Stimulated activated CD4-positive, alpha-beta T cell treated with anti-CD3 and anti-CD28 coated beads, Interleukin-12 subunit alpha, Interleukin-12 subunit beta, amount 100 ng/mL, for 4 hours (primary cell): ENCODE data around the gene CNTFR.
"Not testable (repeated sequence)": the region's sequence is repeated elsewhere in the genome, so short reads cannot be mapped to it uniquely, and the experiment has no call there.

Source experiments
- DNase-seq: peaks from one replicate; pipeline ENCODE4 v3.0.0-alpha.2; 2020

Gene CNTFR

DNA sequence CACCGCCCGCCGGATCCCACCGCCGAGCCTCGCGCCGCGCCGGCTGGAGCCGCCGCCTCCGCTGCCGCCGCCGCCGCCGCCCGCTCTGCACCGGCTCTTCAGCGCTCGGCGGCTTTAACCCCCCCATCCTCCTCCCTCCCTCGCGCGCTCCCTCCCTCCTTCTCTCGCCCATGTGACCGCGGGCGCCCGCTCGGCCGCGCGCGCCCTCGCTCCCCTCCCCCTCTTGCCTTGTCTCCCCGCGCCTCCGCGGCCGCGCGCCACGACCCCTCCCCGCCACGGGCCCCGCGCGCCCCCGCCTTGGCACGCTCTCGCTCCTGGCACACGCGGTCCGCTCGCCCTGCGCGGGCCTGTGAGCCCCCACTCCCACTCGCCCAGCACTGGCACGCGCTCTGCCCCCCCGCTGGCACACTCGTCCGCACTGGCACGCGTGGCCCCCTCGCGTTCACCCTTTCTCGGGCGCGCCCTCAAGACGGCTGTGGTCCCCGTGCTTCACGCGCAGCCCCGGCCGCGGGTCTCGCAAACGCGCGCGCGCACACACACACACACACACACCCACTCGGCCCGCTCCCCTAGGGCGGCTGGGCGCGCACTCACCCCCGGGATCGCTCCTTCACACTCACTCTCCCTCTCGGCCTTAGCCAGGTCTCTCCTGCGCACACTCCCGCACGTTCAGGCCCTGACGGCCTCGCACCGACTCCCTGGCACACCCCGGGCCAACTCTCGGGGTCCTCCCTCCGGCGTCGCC, at the start of gene CNTFR:
Gene CNTFR (minus strand): TSS at position 89 of the 745 bp plus-strand sequence. CDS start 20,743 bp downstream, outside the sequence.
- DNase-seq: peak; percentile 23

GRCh38 chr9:34639322-34639721, 49.8 kb upstream of the CNTFR start:
- not testable (repeated sequence) for DNase-seq

DNA sequence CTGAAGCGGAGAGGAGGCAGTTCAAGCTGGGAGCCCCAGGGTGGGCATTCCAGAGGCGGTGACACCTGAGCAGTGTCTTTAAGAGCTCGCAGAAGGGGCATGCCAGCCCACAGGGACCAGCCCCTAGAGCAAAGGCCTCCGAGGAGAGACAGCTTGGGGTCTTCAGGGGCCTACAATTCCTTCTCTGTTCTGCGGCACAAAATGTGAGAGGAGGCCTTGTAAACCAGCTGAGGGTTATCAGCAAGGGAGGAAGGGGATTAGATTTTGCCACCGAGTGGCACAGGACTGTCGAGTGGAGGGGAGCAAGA, 48.6 kb upstream of the CNTFR start:
- no peak for DNase-seq

DNA sequence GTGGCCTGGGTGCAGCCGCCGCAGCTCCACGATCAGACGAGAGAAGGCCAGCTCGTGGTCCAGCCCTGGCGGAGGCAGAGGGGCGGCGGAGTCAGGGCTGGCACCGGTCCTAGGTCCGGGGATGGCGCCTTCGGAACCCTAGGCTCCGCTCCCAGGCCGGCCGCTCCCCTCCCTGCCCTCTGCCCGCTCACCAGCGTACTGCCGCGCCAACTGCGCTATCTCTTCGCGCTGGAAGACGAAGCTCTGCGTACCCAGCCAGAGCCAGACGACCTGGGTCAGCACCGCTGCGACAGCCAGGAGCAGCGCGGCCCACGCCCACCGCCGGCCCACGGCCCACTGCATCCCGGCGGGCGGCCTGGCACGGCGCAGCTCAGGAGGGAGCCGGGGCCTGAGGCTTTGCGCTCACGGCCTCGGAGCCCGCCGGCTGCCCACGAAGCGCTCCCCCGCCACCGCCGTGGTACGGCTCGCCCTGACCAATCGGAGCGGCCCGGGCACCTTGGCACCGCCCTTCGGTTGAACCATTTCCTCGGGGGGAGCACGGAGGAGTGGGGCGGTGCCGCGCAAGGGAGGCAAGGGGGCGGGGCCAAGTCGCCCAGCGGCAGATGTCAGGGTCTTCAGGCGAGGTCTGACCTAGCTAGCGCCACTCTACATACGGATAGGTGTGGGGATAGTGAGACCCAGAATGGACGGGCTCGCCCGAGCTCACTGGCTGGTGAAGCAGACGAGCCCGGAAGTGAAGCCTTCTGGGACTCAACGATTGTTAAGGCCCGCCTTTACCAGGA, 48.0 kb upstream of the CNTFR start, which contains the start of gene SIGMAR1:
Gene SIGMAR1 (minus strand): TSS at position 432 of the 782 bp plus-strand sequence. CDS start 90 bp downstream, at position 342.
- peak; percentile 93 for DNase-seq

DNA sequence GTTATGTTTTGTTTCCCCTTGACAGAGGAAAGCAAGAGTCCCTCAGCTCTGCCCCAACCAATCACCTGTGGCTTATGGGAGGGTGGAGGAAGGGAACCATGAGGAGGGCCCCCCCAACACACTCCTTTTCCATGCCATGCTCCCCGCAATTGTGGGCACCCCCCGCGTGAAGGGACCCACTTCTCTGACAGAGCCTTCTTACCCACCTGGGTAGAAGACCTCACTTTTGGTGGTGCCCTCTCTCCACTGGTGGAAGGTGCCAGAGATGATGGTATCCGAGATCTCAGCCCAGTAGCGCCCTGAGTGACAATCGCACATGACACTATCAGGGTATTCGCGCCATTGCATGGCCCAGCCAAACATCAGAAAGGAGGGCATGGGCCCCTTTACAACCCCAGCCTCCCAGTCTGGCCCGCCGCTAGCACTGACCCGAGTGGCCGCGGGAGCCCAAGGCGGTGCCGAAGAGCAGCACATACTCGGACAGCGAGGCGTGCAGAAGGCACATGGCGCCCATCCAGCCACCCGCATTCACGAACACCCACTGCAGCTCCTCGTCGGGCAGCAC, 47.3 kb upstream of the CNTFR start:
- DNase-seq: no peak

DNA sequence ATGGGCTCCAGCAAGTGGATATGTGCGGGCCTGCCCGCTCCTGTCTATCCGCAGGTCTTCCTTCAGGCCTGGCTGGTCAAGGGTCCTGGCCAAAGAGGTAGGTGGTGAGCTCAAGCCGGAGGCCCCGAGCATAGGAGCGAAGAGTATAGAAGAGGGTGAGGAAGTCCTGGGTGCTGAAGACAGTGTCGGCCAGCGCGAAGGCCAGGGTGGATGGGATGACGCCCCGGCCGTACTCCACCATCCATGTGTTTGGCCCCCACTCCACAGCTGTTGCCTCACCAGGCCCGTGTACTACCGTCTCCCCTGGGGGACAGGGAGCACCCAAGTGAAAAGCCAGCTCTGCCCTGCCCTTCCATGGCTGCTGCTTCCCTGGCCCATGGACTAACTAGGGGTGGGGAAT, 46.0 kb upstream of the CNTFR start:
- DNase-seq: no peak

- no peak for DNase-seq
Observed at GRCh38 chr9:34634551-34635248, 45.2 kb upstream of the CNTFR start.

- DNase-seq: peak; percentile 68
Observed at GRCh38 chr9:34633851-34634550, 44.5 kb upstream of the CNTFR start.

- DNase-seq: no peak
Observed at GRCh38 chr9:34633166-34633565, 43.6 kb upstream of the CNTFR start.

DNA sequence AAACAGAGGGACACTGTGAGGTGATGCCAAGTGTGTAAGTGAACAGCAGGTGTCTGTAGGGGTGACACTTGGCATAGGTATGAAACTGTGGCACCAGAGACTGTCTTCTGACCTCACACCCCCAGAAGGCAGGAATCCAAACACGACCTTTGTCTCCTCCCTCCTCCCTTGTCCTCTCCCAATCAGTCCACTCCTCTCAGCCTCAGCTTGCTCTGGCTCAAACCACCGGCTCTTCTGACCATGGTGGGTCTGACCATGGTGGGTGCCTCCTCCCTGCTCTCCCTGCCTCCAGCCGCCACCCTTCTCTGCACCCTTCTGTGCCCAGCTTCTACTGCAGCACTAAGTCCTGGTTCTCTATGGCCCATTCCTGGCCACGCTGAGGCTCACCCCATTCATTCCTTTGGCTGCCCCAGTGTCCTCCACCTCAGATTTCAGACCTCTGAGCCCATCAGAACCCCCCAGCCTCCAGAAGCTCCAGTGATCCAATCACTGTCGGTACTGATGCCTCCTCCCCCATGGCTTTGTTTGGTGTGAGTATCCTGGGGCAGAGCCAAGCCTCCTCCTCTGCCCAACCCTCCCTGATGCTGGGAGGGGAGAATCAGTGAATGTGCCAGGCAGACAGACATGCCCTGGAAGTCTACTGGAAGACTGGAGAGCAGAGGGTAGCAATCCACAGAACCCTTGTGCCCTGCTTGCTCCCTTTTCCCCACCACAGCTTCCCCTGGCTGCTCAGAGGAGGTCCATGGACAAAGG, 41.1 kb upstream of the CNTFR start:
- no peak for DNase-seq

DNA sequence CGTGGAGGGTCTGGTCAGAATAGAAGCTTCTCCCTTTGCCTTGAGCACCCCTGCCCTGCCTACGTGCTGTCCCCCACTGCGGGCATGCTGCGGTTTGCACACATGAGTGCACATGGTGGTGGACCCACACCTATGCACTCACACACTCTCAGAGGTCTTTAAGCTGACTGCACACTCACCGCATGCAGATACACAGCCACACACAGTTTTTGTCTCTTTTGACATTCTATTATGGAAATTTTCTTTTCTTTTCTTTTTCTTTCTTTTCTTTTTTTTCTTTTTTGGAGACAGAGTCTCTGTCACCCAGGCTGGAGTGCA, 39.9 kb upstream of the CNTFR start:
- no peak for DNase-seq

DNA sequence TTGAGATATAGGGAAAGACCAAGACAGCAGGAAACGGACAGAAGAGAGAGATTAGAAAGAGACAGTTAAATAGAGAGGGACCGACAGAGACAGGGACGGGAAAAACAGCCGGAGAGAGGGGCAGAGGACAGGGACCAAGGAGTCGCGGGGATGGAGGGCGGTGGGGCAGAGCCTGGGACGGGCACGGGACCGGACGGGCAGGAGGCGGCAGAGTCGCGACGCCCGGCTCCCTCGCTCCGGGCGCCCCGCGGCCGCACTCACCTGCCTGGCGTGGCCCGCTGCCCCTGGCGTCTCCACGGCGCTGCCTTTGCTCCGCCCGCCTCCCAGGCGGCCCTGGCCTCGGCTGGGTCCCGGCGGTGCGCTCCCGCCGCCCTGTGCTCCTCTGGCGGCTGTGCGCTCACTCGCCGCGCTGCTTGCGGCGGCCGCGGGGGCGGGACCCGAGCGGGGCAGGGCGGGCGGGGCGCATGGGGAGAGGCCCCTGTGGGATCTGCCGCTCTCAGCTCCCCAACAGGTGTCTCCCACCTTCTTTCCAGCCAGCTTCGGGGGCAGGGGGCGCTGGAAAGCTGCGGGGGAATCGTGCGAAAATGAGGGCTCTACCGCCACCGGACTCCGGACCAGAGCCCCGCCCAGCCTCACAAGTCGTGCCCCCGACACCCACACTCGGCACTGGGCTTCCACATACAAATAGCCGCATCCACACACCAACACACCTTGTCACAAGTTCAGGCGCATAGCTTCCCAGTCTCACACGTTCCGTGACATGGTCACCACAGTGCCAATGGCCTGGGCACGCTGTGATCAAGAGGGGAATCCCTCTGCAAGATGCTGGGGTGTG, 39.3 kb upstream of the CNTFR start, which contains the start of gene ARID3C:
Gene ARID3C (minus strand): TSS at position 411 of the 835 bp plus-strand sequence. CDS start 1,052 bp downstream, outside the sequence.
- DNase-seq: peak; percentile 52

DNA sequence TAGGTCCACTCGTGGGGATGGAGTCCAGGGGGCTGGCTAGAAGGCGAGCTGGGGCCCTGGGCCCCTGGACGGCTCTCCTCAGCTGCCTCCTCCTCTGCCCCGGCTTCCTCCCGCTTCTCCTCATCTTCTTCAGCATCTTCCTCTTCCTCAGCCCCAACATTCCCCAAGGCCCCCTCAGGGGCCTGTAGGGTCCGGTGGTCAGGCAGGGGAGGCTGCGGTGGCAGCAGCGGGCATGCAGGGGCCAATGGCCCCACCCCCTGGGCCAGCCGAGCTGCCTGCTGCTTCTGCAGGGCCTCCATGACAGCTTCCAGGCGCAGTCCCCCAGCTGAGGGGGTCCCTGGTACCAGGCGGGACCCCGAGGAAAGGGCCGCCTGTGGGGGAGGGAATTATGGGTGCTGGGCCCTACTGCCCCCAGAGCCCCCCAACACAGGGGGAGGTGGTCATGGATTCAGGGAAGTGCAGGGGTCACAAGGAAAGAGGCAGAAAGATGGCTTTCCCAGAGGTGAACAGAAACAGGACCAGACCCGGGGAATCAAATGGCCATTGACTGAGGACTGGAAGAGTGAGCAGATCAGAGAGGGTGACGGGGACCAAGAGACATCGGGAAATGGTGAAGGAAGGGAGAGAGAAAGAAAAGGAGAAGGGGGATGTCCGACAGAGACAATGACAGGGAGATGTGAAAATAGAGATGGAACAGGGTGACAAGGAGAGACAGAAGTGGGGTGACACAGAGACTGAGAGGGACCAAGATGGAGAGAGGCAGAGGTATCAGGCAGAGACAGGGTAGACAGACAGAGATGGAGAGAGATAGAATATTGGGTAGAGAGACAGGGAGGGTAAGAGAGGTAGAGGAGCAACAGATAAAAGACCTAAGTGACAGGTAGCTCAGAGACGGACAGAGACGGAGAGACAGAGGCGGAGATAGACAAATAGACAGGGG, 38.5 kb upstream of the CNTFR start:
- no peak for DNase-seq

- no peak for DNase-seq
Observed at GRCh38 chr9:34625186-34625486, 35.6 kb upstream of the CNTFR start.

DNA sequence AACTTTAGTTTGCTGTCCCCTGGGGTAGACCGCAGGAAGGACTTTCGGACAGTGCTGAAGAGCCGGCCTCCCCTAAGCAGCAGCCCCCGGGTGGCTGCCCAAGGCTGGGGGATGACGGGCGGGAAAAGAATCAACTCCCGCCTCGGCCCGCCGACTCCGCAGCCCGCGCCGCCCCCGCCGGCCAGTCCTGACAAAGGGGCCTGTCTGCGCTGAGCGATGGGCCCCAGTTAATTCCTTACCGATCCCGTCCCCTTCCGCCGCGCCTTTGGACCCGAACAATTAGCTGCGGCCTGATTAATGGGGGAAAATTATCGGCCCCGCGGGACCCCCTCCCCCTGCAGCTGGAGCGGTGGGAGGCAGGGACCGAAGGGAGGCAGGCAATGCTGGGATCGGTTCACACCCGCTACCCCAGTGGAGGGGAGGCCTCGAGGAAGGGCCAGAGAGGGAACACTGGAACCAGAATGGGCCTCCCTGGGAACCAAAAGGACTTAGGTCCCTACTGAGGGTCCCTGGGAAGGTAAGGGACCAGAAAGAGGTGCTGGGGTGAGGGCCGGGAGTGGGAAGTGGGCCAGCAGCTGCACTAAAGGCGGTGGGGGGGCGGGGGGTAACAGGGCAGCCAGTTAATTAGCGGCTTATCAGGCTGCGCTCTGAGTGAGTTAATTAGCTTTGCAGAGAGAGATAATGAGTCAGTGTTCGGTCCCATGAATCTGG, 35.1 kb upstream of the CNTFR start:
- no peak for DNase-seq

GRCh38 chr9:34623374-34624235, 34.1 kb upstream of the CNTFR start:
- no peak for DNase-seq

- peak; percentile 82 for DNase-seq
Observed at GRCh38 chr9:34620061-34620994, 30.8 kb upstream of the CNTFR start, which contains the start of gene DCTN3. Gene DCTN3 (minus strand): TSS chr9:34620495. CDS start chr9:34620464, 31 bp downstream.
